HG03565 (cell line): ENCODE results near the gene TMEM215.

ENCODE experiments used
- ATAC-seq: cut with Tn5 transposase; IDR thresholded peaks from one replicate; pipeline ENCODE4 v1.9.1; 2021; ENCODE audit warnings: mild to moderate bottlenecking, moderate library complexity; ENCODE audit not compliant: unreplicated experiment

The TMEM215 gene

GRCh38 chr9:32832346-32832745 is 49.0 kb downstream of the TMEM215 start:
- no peak for ATAC-seq
